HL-60/S4 treated with retinoic acid at 250 ng/mL for 4 days and 3 days (cell line): Measurements from ENCODE around the gene SIGLEC5.

Source experiments
- in situ Hi-C: fragments of 300-500 bp; cut with MboI; formaldehyde crosslinking; loops from 2 replicates; pipeline ENCODE4 v1.7.0; 2022; ENCODE audit warnings: low sequenced_read_pairs

SIGLEC5 gene

DNA sequence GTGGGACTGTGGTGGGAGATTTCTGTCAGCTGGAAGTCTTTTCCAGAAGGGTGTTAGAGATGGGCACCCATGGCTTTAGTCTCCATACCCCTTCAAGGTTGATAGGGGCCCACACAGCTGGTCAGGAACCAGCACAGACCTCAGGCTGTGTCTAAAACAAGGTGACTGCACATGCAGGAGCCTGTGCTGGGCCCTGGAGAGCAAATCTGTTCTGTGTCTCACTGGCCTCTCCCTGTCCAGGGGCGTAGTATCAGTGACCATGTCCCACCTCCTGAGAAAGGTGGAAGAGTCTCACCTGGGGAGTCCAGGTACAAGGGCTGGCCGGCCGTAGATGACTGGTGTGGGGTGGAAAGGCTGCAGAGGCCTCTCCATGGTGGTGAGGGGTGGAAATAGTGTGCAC is 39.8 kb downstream of the SIGLEC5 start:
- in situ Hi-C loops, result no loop called here

DNA sequence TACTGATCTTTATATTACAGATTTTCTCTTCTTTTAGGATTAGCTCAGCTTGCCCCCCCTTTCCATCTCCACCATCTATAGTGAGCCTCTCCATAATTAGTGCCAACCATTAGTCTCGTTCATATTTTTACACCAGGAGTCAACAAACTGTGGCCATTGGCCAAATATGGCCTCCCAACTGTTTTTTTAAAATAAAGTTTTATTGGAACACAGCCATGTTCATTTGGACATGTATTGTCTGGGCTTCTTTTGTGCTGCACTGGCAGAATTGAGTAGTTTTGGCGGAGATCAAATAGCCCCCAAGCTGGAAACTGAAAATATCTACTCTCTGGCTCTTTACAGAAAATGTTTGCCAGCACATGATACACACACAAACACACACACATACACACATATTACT is 40.7 kb downstream of the SIGLEC5 start:
- in situ Hi-C loops, result no loop called here

DNA sequence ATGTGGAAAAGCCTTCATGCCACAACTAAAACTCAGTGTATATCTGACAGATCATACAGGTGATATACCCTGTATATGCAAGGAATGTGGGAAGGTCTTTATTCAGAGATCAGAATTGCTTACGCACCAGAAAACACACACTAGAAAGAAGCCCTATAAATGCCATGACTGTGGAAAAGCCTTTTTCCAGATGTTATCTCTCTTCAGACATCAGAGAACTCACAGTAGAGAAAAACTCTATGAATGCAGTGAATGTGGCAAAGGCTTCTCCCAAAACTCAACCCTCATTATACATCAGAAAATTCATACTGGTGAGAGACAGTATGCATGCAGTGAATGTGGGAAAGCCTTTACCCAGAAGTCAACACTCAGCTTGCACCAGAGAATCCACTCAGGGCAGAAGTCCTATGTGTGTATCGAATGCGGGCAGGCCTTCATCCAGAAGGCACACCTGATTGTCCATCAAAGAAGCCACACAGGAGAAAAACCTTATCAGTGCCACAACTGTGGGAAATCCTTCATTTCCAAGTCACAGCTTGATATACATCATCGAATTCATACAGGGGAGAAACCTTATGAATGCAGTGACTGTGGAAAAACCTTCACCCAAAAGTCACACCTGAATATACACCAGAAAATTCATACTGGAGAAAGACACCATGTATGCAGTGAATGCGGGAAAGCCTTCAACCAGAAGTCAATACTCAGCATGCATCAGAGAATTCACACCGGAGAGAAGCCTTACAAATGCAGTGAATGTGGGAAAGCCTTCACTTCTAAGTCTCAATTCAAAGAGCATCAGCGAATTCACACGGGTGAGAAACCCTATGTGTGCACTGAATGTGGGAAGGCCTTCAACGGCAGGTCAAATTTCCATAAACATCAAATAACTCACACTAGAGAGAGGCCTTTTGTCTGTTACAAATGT is 42.7 kb downstream of the SIGLEC5 start:
- in situ Hi-C loops, result no loop called here

DNA sequence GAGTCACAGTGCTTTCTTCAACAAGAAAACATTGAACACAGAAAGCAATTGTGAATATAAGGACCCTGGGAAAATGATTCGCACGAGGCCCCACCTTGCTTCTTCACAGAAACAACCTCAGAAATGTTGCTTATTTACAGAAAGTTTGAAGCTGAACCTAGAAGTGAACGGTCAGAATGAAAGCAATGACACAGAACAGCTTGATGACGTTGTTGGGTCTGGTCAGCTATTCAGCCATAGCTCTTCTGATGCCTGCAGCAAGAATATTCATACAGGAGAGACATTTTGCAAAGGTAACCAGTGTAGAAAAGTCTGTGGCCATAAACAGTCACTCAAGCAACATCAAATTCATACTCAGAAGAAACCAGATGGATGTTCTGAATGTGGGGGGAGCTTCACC is 43.4 kb downstream of the SIGLEC5 start:
- in situ Hi-C loops, result no loop called here

DNA sequence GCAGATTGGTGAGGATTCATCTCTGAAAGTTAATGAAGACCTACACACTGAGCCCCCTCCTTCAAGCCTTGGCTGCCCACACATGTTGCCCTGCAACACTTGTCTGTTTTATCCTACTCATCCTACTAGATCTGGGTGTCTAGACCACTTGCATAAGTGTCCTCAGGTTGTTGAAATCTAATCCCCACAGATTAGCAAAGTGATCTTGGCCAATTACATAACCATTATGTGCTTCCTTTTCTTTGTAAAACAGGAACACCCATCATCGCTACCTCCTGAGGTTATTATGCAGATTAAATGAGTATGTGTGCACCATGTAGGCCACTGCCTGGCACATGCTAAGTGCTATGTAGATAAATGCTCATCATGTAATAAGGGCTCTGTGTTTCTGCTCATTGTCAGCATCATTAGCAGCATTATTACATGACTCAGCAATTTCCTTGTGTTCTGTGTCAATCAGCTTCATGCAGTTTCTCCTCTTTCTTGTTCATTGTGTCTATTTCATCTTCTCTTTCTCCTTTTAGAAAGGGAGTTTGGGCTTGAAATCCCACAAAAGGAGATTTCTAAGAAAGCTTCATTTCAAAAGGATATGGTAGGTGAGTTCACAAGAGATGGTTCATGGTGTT is 44.0 kb downstream of the SIGLEC5 start:
- in situ Hi-C loops, result no loop called here

DNA sequence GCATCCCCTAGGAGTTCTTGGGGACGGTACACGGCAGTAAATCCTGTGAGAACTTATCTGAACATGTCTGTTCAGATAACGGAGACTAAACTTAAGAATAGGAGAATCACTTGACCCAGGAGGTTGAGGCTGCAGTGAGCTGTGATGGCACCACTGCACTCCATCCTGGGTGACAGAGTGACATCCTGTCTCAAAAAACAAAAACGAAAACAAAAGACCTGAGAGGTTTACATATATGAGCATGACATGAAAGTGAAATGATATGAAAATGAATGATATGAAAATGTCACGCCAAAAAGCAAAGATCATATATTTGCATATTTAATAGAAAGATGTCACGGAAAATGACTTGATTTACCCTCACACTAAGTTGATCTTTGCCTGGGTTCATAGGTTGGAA is 53.4 kb downstream of the SIGLEC5 start:
- in situ Hi-C loops, result no loop called here

DNA sequence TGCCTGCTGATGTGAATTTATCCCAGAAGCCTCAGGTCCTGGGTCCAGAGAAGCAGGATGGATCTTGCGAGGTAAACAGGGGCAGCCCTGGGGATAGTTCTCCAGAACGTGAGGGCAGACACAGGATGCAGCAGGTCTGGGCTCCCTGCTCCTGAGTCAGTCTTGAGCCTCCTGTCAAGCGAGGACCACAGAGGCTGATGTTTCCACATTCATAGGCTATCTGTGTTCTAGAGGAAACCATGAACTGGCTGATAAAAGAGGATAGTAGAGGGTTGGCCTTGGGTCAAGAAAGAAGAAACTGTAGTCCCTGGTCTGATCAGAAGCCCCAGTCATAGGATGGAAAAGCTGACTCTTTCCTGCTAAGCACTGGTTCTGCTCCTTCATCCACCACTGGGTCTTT is 56.9 kb downstream of the SIGLEC5 start:
- in situ Hi-C loops, result no loop called here

DNA sequence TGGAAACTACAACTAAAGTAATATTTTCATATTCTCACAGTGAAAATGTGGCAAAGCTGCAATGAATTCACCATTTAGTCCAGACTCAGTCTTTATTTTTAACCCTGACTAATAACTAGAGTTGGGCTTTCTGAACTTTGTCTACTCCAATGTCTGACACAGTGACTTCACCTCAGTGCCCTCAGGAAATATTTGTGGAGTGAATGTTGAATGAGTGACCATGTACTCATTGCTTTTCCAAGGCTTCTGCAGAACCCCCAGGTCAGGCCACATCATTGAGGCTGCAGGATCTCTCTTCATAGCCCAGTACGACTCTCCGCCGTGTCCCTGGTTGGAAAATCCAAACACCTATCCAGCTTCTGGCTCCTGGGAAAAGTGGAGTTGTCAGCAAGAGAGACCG is 57.3 kb downstream of the SIGLEC5 start:
- in situ Hi-C loops, result no loop called here

DNA sequence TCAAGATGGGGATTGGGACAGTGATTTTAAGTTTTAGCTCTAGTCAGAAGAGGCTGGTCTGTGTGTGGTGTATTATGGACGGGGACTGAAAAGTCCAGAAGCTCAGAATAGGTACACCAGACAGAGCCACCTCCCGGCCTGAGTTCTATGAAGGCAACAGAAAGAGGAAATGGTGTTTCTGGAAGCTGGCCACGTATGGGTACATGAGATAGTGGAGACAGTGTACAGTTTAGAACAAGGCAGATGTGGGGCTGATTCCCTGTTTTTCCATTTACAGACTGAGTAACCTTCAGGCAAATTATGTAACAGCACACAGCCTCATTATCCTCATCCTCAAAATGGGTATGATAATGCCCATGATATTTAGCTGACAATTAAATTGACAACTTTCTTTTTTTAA is 57.8 kb downstream of the SIGLEC5 start:
- in situ Hi-C loops, result no loop called here

DNA sequence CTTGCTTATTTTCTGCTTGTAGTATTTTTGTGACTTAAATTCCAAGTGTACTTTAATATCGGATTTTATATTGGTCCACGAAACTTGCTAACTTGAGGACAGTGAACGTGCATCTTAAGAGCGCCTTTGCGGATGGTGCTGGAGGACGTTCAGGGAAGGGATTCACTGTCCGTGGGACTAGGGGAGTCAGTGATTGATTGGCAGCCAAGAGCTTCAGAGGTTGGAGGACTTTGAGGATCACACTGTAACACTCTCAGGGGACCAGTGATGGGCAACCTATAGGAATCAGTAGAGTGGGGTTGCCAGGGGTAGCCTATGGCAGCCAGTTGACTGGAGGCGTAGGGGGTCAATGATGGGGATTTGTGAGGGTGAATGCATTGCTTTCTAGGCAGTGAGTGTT is 58.6 kb downstream of the SIGLEC5 start:
- in situ Hi-C loops, result no loop called here

DNA sequence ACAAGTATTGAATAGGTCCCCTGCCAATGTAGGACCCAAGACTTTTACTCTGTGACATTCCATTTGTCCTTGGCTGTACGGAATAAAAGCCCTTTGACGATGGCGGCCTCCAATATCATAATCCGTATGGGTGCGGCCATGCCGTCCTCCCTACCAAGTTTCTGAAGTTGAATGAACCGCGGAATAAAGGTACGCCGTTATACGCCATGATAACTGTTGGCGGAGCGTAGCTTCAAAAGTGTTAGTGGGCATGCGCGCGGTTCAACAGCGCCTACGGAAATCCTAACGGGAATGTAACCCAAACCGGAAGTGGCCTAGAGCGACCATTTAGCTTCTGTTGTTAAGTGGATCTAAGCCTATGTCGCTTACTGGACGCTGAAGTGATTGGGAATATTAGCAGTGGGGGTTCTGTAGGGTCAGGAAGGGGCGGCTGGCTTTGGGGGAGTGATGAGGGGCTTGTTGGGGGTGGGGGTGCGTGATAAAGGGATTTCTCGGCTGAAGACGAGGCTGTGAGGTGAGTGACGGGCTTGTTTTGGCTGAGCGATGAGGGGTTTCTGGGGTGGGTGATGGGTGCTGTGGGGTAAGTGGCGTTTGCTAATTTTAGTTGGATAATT is 59.1 kb downstream of the SIGLEC5 start, which contains the start of gene ZNF175:
ZNF175 (plus strand) TSS at position 322 of the 614 bp plus-strand sequence. CDS start 2,047 bp downstream, outside the sequence.
- in situ Hi-C loops, result no loop called here

DNA sequence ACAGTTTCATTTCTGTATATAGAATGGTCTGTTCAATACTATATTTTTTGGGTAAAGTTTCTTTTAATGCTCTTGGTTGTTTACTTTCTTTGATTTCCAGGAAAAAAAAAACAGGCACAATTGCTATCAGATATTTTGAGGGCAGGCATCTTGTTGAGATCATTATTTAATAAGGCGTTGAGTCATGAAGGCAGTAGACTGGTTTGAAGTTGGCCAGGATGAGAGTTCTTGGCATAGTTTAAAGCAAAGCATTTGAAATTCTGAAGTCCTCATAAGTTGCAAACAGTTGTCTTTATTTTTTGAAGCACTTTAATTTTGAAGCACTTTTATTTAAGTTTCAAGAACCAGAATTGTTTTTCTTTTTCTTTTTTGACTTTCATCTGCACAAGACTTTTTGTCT is 61.7 kb downstream of the SIGLEC5 start:
- in situ Hi-C loops, result no loop called here

DNA sequence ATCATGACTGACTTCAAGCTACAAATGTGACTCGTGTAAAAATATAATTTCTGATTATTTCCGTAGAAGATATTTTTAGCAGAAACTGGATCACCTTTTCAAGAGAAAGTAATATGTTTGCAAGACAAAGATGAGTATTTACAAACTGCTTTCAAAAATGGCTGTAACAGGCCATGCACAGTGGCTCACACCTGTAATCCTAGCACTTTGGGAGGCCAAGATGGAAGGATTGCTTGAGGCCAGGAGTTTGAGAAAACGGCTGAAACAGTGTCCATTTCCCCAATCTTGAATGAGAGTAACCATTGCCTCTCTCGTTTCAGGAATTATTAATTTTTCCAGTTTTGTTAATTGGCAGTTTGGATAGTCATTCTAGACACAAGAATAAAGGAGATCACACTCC is 62.6 kb downstream of the SIGLEC5 start:
- in situ Hi-C loops, result no loop called here

DNA sequence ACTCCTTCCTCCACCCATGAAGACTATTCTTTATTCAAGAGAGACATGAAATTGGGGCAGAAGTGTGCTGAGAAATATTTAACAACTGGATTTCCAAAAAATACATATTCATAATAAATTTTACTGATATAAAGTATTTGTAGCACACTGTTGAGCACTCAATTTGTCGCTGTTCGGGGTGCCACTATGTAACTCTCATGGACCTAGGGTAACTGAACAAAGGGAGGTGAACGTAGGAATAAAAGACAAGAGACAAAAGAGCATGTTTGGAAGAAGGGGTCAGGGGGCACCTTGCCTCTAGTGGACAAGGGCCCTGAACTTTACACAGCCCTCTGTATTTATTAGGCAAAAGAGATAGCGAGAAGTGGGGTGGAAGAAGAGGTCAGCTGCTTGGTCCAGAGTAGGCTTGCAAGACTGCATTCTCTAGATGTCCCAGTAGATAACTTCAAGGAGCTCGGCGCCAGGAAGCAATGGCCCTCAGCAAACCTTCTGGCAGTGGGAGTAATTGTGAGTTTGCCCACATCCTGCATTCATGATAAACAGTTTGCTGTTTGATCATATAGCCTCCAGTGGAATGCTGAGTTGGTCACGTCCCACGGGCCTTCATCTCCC is 63.6 kb downstream of the SIGLEC5 start:
- in situ Hi-C loops, result no loop called here

DNA sequence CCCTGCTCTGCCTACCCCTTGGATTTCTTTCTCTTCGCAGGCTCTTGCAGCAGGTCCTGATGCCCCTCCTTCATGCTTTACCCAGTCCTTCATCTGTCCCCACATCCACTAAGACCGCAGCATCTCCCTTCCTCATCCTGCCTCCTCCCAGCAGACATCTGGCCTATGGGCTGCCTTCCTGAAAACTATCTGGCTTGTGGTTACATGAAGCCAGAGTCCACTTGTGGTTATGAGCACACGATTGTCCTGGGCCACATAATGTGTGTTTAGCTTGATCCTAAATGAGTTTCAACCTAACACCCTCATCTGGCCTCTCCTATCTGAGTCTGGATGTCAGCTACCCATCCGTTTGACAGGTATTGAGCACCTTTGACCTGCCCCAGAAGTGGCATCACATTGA is 64.6 kb downstream of the SIGLEC5 start:
- in situ Hi-C loops, result no loop called here

DNA sequence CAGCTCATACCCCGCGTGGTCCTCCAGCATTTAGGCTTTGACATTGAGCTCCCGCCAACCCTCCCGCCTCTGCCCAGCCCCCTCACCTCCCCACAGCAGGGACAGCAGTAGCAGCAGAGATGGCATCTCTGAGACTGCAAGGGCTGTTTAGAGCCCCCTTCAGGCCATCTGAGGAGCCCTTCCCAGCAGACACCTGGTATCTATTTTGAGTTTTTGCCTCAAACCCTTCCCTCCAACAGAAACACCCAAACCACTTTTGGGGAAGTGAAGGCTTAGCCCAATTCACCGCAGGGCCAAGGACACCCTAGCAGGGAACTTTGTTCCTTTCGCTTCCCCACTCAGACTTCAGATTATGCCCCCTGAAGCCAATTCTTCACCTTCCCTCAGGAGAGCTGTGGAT is 65.4 kb downstream of the SIGLEC5 start:
- in situ Hi-C loops, result no loop called here
